ENCODE measurements around the gene NANS.
"Not testable (repeated sequence)": the region's sequence is repeated elsewhere in the genome, so short reads cannot be mapped to it uniquely, and the experiment has no call there.

Gene NANS

DNA sequence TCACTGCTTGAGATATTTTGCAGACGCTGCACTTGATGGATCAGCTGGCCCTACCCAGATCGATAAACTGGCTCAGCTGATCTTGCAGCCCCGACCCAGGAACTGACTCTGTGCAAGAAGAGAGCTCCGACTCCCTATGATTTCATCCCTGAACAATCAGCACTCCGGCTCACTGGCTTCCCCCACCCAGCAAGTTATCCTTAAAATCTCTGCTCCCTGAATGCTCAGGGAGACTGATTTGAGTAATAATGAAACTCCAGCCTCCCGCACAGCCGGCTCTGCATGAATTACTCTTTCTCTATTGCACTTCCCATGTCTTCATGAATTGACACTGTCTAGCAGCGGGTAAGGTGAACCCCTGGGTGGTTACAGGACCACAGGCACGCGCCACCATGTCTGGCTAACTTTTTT, 16.9 kb upstream of the NANS start:
- DNase-seq, result no peak

DNA sequence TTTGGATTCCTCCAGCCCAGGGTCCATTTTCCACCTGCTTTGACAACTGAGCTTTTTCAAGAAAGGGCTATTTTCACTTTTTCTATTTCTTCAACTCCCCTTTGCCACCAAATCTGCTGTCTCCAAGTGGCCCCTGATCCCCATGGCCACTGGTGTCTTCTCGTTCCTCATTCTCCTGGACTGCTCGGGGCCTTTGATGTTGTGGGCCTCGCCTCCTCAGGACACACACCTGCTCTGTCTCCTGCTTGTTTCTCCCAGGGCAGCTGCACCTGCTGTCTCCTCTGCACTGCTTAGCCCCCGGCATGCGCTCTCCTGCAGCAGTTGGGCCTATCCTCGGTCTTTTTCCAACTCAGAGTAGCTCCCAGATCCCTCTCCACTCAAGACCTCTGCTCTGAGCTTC, 16.3 kb upstream of the NANS start:
- DNase-seq, result no peak

GRCh38 chr9:98043915-98044314, 12.6 kb upstream of the NANS start:
- no peak for DNase-seq

DNA sequence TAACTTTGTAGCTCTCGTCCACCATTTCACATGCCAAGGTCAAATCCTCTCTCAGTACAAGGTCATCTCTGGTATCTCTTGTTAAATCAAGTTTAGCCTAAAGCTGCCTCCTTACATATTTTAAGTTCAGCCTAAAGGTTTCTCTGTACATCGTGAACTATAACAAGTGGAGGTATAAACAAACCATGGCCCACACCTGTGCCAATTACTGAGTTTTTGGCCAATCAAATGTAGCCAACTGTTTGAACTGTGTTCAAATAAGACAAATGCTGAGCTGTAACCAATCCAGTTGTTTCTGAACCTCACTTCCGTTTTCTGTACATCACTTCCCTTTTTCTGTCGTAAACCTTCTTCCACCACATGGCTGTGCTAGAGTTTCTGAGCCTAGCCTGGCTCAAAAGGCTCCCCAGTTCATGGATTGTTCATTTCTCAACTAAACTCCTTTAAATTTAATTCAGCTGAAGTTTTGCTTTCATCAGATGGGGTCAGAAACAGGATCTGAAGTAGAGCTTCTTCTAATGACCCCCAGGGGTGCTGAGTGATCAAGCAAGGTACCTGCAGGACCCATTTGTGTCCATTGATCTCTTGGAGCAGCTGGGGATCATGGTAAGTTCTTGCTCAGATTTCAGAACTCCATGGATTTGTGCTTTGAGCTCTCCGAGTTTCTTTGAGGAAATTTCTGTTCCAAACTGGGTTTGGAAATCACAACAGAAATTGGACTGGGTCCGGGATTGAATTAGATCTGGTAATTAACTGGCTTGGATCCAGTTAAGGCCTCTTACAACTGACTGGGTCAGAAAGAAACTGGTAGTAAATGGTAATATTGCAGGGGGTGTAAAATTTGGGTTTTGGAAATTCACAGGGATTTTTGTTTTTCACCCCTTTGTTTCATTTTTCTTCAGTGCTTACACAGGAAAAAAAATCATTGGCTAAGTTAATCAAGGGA, 11.0 kb upstream of the NANS start:
- peak in 1 of 2 donors; percentile 89 for DNase-seq

DNA sequence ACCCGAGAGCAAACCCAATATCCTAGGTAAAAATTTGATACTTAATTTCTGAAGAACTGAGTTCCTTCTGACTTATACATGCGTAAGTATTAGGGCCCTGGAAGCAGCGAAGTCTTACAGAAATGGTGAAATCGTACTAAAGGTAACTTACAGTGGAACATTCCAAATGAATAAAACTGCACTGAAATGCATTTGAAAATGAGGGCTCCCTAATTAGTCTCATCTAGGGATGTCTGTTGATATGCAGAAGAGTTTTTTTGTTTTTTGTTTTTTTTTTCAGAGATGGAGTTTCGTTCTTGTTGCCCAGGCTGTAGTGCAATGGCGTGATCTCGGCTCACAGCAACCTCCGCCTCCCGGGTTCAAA, 10.4 kb upstream of the NANS start:
- DNase-seq, result no peak

GRCh38 chr9:98047002-98047401, 9.5 kb upstream of the NANS start:
- no peak for DNase-seq

- DNase-seq, result peak in 1 of 2 donors; percentile 81
Observed at GRCh38 chr9:98049288-98050072, 7.1 kb upstream of the NANS start.

GRCh38 chr9:98050351-98050750, 6.2 kb upstream of the NANS start:
- DNase-seq, result no peak

- no peak for DNase-seq
Observed at GRCh38 chr9:98054376-98054951, 2.1 kb upstream of the NANS start.

DNA sequence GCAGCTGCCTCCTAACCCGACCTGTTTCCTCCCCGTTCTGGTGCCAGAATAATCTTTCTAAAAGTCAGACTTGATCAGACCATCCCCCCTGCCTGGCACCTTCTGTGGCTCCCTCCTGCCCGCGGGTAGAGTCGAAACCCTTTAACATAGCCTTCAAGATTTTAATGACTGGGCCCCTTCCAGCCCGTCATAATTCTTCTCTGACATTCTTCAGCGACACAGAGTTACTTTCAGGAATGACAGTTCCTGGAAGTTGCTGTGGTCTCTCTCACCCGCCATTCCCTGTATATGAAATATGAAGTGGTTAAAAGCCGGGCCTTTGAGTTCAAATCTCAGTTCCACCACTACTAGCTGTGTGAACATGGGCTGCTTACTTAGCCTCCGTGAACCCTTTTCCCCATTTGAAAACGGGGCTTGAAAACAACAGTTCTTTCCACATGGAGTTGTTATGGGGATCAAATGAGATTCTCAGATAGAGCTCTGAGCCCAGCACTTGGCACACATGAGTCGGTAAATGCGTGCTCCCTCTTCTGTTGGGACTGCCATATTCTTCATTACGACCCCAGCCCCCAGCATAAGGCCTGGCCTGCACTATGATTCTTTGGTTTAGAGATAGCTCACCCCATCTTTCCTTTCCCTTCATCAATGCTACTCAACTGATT, 737 bp downstream of the NANS start:
- no peak for DNase-seq

DNA sequence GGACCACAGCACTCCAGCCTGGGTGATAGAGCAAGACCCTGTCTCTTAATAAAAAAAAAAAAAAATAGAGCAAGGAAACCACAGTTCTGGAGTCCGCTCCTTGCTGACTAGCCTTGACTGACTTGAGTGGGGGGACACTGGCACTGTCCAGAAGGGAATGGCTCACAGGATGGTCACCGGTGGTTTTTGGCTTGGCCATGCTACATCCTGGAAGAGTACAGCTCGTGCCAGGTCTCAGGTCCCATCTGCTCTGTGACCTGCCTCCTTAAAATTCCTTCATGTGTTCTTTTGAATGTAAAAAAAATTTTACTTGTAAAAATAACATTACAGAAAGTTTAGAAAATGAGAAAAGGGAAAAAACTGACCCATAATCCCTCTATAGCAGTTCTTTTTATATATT, 5.6 kb downstream of the NANS start:
- DNase-seq, result no peak

GRCh38 chr9:98064623-98065392, 8.3 kb downstream of the NANS start:
- no peak for DNase-seq

- DNase-seq, result no peak
Observed at GRCh38 chr9:98066235-98066634, 9.7 kb downstream of the NANS start.

DNA sequence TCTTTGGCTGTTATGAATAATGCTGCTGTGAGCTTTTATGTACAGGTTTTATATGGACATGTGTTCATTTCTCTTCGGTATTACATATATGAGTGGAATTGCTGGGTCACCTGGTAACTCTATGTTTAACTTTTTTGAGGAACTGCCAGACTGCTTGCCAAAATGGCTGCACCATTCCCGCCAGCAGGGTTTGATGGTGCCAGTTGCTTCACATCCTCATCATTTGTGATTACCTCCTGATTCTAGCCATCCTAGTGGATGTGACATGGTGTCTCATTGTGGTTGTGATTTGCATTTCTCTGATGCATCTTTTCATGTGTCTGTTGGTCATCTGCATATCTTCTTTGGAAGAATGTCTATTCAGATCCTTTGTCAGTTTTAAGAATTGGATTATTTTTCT, 10.7 kb downstream of the NANS start:
- no peak for DNase-seq

DNA sequence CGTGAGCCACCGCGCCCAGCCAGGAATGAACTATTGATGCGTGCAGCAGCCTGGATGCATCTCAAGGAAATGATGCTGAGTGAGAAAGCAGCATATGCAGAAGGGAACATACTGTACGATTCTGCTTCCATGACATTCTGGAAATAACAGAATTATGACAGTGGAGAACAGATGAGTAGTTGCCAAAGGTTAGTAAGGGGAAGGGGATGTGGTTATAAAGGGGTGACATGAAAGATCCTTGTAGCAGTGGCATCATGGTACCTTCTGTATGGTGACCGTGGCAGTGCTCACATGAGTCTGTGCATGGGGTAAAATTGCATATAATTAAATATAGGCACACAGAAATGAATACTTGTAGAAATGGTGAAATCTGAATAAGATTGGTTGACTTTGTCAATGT, 13.0 kb downstream of the NANS start:
- no peak for DNase-seq

GRCh38 chr9:98070704-98071103, 14.2 kb downstream of the NANS start:
- no peak for DNase-seq

- DNase-seq, result no peak
Observed at GRCh38 chr9:98071737-98072136, 15.2 kb downstream of the NANS start.

- peak in 1 of 2 donors; percentile 15 for DNase-seq
Observed at GRCh38 chr9:98074115-98074990, 17.8 kb downstream of the NANS start.

GRCh38 chr9:98075332-98075805, 18.8 kb downstream of the NANS start:
- no peak for DNase-seq

GRCh38 chr9:98076514-98076890, 20.0 kb downstream of the NANS start:
- DNase-seq, result not testable (repeated sequence)

- DNase-seq, result no peak
Observed at GRCh38 chr9:98078895-98079294, 22.4 kb downstream of the NANS start.
